Bladder microvascular endothelial cell (primary cell): ENCODE results near the gene TMEM167B. TPM values are rescaled to one million over a fixed set of nuclear protein-coding genes. Genes with fewer than 3 reads are reported as not detected.

Experiments used
- total RNA-seq: library from RNA; depleted of rRNA; stranded (reverse); fragments of >200 nt; gene quantifications from 2 replicates; pipeline ENCODE4 v1.2.3, GENCODE V29; 2014

The TMEM167B gene
- 17.3 and 28.4 TPM in 2 replicates for total RNA-seq

DNA sequence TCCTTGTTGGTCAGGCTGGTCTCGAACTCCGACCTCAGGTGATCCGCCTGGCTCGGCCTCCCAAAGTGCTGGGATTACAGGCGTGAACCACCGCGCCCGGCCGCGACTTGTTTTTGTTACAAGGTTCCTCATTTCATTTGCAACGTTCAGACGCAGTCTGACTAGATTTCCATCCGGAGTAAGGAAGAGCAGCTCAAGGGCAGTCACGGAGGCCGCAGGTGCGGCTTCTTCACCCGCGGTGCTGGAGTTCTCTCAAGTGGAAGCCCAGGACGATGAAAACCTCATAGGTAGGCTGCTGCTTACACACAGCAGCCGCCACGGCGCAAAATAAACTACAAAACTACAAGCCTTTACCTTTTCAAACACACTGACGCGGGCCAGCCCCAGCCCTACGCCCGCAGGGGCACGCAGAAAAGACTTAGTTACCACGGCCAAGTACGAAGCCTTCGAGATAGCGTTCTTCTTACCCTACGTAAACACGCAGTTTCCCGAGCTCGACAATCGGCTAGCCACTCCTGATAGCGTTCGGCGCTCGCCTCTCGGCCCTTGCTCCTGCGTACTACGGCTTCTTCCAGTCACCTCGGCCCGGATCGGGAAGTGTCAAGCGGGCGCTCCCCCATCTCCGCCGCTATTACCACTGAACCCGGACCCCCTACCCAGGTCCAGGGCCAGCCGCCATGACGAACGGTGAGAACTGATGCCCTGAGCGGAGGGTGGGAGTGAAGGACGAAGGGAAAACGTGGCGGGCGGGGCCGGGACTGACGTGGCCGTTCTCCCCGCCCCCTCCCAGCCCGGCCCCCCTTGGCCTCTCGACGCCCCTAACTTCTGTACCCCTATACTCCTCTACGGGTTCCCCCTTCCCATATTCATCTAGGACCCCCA is at the start of gene TMEM167B:
Gene TMEM167B, plus strand, starts transcription at position 569 of the 882 bp plus-strand sequence. Its CDS starts 109 bp downstream, at position 678.

GRCh38 chr1:109041621-109042468 is 48.7 kb upstream of the TMEM167B start, which contains the start of gene WDR47:
Gene WDR47, minus strand, starts transcription at chr1:109042102. Its CDS starts 18,590 bp downstream, at chr1:109023512.

DNA sequence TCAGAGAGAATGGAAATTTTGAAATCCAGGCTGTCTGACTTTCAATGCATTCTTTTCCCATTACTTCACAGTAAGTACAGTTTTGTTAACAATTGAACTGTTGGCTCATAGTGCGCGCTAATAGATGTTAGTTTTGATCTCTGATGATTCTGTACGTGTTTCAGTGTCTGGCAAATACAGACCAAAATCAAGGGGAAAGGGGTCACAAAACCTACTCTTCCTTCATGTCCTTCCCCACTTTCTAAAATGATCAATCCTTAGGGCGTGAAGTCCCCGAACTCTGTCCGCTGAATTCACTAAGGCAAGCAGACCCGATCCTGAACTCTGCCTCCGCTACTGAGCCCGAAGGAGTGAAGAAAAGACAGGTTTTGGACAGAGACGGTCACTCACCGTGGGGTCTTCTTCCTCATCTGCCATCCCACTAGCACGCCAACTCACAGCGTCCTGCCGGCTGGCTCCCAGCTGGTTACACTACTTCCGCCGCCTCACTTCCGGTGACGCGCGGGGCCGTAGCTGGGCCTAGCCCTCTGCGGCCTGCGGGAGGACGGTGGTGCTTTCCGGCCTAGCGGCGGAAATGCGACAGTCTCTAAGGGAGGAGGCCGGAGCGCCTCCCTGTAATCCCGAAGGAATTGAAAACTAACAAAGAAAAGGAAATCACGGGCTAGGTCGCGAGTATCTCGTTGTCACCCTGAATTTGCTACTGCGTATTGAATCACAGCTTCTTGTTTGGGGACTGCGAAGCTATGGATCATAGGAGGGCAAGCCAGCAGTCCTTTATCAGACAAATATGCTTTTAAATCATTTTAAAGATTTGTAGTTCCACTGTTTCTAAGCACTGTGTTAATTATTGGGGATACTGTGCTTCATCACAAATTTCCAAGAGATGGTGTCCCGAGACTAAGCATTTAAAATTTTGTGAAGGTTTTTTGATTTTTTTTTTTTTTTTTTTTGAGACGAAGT is 14.8 kb upstream of the TMEM167B start, which contains the start of gene TAF13:
Gene TAF13, minus strand, starts transcription at position 473 of the 960 bp plus-strand sequence. Its CDS starts 56 bp downstream, at position 417.

GRCh38 chr1:109113590-109114341 is 23.2 kb downstream of the TMEM167B start, which contains the start of gene ELAPOR1:
Gene ELAPOR1, plus strand, starts transcription at chr1:109114115. Its CDS starts 69 bp downstream, at chr1:109114184.

Other genes starting within 250 kb of the TMEM167B start
- gene AKNAD1, start 233.7 kb upstream of the TMEM167B start, total RNA-seq = 0.13 TPM in 1 of 2 replicates, not detected in the other
- 6.8 and 16.4 TPM in 2 replicates for gene GPSM2, start 213.8 kb upstream of the TMEM167B start, total RNA-seq
- 16.0 and 31.7 TPM in 2 replicates for gene CLCC1, start 127.3 kb upstream of the TMEM167B start, total RNA-seq
- gene WDR47, start 48.7 kb upstream of the TMEM167B start, total RNA-seq = 13.3 and 24.1 TPM in 2 replicates
- gene TAF13, start 14.8 kb upstream of the TMEM167B start, total RNA-seq = 39.8 and 68.0 TPM in 2 replicates
- 0.16 and 0.25 TPM in 2 replicates for gene ELAPOR1, start 23.4 kb downstream of the TMEM167B start, total RNA-seq
- gene SARS1, start 123.2 kb downstream of the TMEM167B start, total RNA-seq = 146 and 180 TPM in 2 replicates
- 0.16 and 3.5 TPM in 2 replicates for gene CELSR2, start 158.8 kb downstream of the TMEM167B start, total RNA-seq
- 3.1 and 8.3 TPM in 2 replicates for gene PSRC1, start 192.4 kb downstream of the TMEM167B start, total RNA-seq
- gene MYBPHL, start 216.2 kb downstream of the TMEM167B start, total RNA-seq = not detected in 2 replicates